Measurements from ENCODE around the gene STK11. TPM values are rescaled to one million over a fixed set of nuclear protein-coding genes. Genes with fewer than 3 reads are reported as not detected.

Gene STK11
- total RNA-seq, 1 donor from 2014 or later: 64.9 TPM

DNA sequence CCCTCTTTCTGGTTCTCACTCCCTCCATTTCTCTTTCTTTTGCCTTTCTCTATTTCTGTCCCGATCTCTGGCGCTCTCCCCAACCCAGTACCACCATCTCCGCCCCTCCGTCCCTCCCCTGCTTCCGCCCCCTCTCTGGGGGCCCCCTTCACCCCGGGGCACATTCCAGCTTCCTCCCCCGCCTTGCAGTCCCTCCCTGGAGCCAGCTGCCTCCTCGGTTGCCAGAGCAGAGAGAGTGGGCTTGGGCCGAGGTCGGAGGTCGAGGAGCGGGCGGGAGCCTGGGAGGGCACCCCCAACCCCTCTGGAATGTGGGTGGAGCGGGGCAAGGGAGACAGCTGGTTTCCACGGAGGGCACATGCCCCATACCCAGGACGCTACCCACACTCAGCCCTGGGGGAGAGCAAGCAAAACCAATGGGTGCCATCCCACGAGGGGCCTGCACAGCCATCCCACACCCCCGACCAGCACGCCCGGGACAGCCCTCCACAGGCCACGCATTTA lies 57.1 kb downstream of the STK11 start:
- peak; percentile 63 for DNase-seq

DNA sequence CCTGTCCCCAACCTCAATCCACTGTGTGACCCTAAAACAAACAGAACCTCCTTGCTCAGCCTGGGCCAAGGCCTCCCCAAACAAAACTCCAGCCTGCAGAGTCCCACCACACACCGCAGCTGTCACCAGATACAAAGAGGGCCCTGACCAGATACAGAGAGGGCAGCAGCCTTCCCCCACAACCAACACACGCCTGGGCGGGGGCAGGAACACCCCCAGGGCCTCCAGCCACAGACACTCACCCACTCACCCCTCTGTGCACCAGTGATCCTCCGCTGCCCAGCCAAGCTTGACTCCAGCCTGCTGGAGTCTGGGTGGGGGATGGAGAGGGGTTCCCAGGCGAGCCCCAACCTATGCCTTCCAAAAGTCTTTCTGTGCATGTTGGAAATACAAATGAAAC lies 57.6 kb downstream of the STK11 start:
- peak; percentile 48 for DNase-seq

DNA sequence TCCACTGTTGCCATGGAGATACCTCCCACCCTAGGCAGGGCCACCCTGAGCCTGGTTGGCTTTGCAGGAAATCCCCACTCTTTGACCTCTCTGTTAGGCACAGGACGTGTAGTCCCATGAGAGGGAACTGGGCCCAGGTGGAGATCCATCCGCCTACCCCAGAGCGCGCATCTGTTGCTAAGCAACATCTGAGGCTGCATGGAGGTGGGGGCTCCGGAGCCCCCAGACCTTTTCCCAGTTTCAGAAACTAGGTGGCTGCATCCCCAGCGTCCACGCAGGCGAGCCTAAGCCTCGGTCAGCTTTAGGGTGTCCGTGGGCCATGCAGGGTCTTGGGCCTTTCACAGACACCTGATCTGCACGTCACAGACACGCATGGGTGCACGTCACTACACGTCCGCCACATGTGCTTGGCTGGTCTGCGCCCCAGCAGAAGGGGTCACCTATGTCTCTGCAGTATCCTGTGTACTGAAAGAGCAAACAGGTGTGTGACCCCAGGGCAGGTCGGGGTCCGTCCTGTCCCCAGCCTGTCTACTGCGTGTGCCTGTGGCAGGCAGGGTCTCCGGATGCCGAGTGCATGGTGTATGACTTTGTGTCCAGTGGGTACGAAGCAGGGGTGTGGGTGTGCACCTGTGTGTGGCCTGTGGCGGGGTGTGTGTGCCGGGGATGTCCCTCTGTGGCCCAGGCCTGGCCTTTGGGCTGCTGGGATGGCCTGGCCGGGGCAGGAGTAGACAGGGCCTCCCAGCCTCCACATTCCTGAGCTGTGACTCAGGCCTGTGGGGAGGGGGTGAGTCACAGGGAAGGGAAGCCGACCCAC lies 59.4 kb downstream of the STK11 start:
- DNase-seq: peak; percentile 67

GRCh38 chr19:1265615-1266128 lies 60.1 kb downstream of the STK11 start:
- DNase-seq: no peak

DNA sequence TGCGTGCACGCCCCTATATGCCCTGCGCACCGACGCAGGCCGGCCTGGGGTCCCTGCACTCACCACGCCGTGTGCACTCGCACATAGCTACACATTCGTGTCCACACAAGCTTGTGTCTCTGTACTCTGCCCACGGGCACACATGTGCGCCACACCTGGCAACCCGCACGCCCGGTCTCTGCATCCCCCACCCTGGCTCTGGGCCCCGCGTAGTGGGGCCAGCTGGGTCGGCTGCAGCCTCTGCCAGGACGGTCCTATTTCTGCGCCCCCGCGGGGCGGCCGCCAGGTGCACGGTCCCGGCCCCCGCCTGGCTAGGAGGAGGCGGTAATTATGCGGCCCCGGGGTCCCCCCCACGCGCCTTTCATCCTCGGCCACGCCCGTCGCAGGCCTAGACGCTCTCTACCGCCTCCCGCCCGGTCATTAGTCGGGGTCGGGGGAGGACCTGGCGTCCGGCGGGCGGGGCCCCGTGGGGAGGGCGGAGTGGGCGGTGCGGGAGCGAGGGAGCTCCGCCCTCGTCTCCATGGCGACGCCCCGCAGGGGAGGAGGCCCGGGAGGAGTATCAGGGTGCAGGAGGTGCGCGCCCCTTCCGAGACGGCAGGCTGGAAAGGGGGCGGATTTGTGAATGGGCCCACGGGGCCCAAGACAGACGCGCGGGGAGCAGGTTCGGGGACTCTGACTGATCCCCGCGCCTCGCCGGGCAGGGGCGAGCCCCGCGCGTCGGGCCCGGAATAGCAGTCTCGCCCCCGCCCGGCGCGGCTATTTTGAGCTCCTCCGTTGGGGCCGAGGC lies 60.7 kb downstream of the STK11 start:
- DNase-seq: peak; percentile 87

- peak; percentile 79 for DNase-seq
Measured at GRCh38 chr19:1266916-1267476, 61.4 kb downstream of the STK11 start.

DNA sequence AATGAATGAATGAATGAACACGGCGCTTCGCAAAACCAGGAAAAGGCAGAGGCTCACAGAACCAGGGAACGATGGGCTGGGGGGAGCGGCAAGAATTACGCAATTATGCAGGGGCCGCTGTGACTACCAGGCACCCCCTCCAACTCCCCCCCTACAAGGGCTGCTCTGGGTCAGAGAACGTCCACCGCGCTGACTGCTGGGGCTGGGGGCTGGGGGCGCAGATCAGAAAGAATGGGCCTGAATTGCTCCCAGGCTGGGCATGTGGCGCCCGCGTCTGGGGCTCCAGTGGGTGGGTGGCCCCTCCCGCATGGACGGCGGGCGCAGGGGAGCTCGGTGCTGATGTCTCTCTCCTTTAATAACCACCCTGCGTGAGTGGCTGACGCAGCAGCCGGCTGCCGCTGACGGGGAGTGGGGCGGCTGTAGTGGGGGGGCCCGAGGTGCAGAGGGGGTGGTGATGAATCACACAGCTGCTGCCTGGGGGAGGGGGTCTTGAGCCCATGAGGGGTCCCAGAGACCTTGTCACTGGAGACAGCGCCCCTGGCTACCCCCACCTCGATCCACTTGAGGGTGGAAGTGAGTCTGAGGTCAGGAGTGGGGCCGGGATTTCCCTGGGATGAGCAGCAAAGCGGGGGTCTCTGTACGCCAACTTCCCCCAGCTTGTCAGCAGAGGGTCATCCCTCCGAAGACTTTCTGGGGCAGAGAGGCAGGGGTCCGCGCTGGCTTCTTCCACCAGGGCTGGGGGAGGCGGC lies 62.1 kb downstream of the STK11 start:
- DNase-seq: peak; percentile 45

DNA sequence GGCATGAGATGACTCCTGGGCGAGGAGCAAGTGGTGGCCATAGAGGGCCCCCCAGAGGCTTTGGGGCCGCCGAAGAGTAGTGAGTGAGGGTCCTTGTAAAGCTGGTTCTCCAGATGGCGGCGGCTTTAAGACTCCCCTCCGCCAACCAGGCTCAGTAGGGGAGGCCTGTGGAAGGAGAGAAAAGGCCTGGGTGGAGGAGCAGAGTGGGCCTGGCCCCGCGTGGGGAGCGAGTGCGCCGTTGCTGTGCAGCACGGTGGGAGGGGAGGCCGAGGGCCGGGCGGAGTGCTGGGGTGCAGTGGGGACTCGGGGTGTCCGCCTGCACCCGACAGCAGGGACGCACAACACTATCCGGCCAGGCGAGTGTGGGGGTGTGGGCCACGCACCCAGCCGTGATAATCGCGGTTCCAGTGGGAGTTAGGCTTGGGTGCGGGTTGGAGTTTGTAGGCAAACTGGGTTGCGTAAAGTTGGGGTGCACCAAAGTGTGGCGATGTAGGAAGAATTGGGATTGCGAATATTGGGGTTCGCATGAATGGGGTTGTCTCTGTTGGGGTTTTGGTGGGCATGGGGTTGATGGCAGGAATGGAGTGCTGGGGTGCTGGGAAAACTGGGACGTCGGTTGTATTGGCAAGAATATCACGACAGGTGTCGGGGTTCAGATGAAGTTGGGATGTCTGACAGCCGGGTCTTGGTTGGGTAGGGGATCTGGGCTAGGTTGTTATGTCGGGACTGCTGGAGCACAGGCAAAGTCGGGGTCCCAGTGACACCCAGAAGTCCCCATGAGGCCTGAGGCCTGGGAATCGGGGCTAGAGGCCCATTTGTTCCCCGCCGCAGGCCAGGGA lies 62.9 kb downstream of the STK11 start:
- no peak for DNase-seq

DNA sequence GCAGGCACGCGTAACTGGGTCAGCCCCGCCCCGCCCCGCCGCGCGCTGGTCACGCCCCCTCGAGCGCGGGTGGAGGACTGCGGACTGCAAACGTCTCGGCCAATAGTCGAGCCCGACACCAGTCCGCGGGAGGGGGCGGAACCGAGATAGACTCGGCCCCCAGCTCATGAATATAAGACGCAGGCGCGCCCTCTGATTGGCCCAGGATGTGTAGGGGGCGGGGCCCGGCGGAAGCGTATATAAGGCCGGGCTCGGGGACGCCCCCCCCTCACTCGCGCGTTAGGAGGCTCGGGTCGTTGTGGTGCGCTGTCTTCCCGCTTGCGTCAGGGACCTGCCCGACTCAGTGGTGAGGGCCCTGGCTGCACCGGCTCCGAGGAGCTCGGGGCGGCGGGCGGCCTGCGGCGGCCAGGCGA lies 63.5 kb downstream of the STK11 start, which contains the start of gene CIRBP:
TSS of gene CIRBP (plus strand) at position 268 of the 413 bp plus-strand sequence. CDS start 1,602 bp downstream, outside the sequence.
- peak; percentile 100 for DNase-seq

GRCh38 chr19:1269478-1270212 lies 64.1 kb downstream of the STK11 start:
- DNase-seq: peak; percentile 95

DNA sequence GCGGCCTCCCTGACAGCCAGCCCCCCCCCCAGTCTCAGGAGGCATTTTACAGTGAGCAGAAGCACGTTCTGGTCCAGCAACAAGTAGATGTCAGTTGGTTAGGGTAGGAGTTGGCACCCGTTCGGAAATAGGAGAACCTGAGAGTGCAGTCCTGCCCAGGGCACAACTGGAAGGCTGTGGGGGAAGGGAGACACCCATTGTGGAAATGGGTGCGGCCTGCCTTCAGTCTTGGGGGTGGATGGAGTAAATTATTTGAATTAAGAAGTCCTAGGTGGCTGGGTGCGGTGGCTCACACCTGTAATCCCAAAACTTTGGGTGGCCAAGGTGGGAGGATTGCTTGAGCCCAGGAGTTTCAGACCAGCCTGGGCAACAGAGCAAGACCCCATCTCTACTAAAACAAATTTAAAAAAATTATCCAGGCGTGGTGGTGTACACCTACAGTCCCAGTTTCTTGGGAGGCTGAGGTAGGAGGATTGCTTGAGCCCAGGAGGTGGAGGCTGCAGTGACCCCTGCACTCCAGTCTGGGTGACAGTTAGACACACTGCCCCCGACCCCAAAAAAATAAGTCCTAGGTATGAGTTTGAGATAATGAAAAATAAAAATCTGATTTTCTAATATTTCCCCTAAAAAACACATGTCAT lies 64.8 kb downstream of the STK11 start:
- peak; percentile 61 for DNase-seq

GRCh38 chr19:1270854-1271527 lies 65.4 kb downstream of the STK11 start:
- no peak for DNase-seq

DNA sequence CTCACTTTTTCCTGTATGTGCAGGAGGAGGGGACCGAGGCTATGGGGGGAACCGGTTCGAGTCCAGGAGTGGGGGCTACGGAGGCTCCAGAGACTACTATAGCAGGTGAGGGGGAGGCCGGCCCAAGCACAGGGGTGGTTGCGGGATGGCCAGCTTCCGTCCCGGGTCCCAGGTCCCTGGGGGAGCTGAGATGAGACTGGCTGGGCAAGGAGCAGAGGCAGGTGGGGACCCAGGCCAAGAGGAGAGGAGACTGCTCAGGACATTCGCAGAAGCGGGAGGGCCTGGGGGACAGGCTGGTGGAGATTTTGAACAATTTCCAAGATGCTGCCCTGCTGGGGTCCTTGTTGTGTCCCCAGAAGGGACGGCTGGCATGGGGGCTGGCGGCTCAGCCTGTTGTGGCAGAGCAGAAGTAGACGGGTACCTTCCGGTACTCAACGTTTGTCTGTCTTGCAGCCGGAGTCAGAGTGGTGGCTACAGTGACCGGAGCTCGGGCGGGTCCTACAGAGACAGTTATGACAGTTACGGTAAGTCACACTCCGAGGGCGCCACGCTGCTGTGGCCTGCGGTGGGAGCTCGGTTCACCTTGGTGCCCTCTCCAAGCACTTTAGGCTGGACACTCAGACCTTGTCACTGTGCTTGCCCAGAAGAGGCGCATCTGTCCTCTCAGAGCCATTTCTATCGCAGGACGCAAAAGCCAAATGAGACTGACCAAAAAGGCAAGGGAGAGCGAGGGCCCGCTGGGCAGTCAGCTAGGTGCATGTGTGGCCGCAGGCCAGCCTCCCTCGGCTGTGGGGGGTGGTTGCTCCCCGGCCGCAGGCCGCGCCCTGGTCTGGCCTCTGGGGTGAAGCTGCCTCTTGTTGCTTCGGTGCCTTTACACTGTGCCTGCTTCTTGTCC lies 66.2 kb downstream of the STK11 start:
- no peak for DNase-seq

DNA sequence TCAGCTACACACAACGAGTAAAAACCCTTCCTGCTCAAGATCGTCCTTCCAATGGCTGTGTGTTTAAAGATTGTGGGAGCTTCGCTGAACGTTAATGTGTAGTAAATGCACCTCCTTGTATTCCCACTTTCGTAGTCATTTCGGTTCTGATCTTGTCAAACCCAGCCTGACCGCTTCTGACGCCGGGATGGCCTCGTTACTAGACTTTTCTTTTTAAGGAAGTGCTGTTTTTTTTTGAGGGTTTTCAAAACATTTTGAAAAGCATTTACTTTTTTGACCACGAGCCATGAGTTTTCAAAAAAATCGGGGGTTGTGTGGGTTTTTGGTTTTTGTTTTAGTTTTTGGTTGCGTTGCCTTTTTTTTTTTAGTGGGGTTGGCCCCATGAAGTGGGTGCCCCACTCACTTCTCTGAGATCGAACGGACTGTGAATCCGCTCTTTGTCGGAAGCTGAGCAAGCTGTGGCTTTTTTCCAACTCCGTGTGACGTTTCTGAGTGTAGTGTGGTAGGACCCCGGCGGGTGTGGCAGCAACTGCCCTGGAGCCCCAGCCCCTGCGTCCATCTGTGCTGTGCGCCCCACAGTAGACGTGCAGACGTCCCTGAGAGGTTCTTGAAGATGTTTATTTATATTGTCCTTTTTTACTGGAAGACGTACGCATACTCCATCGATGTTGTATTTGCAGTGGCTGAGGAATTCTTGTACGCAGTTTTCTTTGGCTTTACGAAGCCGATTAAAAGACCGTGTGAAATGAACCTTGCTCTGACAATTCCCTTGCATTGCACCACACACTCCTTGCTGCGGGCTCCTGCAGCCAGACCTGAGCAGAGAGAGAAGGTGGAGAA lies 67.1 kb downstream of the STK11 start:
- DNase-seq: no peak

DNA sequence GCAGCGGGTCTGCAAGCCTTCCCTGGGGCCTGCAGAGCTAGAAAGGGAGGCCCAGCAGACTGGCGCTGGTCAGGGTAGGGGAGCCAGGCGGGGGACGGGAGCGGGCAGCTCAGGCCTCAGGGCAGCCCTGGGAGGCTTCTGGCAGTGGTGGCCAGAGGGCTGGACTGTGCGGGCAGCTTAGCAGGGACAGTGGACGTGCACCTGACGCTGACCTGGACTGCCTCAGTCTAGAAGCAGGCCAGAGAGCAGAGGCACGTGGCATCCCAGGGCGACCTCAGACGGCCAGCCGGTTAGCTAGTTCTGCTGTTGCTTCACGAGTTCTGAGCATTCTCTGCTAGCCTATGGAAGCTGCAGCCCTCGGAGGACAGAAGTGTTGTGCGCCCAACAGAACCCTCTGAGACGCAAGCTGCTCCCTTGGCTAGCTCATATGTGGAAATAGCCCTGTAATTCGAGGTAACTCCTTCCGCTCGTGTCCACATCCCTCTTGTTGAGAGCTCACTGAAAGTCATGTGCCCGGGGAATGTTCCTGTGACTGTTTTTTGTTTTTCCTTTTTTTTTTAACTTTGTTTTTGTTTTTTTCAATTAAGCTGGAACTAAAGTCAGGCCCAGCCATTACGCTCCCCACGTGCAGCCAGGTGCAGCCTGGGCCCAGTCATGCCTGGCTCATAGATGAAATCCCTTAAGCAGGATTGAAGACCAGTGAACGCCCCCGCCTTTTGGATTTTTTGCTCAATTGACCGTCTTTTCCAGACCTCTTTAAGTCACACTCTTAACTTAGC lies 67.9 kb downstream of the STK11 start:
- no peak for DNase-seq
